ENCODE results near the gene SEMA6C.
"Not testable (repeated sequence)": the region's sequence is repeated elsewhere in the genome, so short reads cannot be mapped to it uniquely, and the experiment has no call there.

SEMA6C gene

GRCh38 chr1:151128800-151129199 is 17.6 kb downstream of the SEMA6C start:
- DNase-seq: no peak

- DNase-seq: no peak
Observed at GRCh38 chr1:151124763-151125403, 21.5 kb downstream of the SEMA6C start.

GRCh38 chr1:151113877-151114276 is 32.6 kb downstream of the SEMA6C start:
- no peak for DNase-seq

DNA sequence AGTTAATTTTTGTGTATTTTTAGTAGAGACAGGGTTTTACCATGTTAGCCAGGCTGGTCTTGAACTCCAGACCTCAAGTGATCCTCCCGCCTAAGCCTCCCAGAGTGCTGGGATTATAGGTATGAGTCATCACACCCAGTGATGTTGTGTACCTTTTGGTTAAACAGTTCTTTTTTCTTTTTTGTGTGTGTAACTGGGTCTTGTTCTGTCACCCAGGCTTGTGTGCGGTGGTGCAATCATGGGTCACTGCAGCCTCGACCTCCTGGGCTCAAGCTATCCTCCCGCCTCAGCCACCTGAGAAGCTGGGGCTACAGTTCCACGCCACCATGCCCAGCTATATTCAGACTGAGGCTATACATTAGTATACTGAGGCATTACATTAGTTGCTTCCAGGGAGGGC is 38.1 kb downstream of the SEMA6C start:
- DNase-seq: no peak

DNA sequence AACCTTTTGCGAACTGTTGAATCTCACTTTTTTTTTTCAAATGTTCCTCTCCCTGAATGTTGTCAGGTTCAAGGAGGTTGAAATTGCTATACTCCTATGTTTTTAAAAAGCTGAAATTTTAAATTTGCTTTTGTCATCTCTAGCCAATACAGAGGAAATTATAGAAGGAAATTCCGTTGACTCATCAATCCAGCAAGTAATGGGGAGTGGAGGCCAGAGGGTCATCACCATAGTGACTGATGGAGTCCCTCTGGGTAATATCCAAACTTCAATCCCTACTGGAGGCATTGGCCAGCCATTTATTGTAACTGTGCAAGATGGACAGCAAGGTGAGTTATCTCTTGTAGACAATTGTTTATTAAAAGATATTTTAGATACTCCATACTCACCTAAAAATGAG is 39.5 kb downstream of the SEMA6C start:
- no peak for DNase-seq

DNA sequence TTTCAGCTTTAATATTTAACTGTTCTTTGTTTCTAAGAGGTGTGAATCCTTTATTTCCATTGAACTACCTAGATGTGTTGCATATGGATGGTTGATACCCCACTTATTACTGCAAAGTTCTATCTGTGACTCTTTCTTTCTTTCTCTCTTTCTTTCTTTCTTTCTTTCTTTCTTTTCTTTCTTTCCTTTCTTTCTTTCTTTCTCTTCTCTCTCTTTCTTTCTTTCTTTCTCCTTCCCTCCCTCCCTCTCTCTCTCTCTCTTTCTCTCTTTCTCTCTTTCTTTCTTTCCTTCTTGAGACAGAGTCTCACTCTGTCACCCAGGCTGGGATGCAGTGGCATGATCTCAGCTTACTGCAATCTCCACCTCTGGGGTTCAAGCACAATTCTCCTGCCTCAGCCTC is 41.8 kb downstream of the SEMA6C start:
- no peak for DNase-seq

DNA sequence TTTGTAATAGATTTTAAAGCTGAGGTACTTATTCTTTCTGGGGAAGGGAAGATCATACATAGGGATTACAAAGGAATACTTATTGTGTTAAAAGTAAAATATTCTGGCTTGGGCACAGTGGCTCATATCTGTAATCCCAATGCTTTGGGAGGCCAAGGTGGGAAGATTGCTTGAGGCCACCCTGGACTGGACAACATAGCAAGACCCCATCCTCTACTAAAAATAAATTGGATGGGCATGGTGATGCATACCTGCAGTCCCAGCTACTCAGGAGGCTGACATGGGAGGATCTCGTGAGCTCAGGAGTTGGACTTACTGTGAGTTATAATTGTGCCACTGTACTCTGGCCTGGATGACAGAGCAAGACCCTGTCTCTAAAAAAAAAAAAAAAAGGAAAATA is 48.3 kb downstream of the SEMA6C start:
- DNase-seq: no peak

- DNase-seq: not testable (repeated sequence)
Observed at GRCh38 chr1:151097426-151097825, 49.0 kb downstream of the SEMA6C start.

DNA sequence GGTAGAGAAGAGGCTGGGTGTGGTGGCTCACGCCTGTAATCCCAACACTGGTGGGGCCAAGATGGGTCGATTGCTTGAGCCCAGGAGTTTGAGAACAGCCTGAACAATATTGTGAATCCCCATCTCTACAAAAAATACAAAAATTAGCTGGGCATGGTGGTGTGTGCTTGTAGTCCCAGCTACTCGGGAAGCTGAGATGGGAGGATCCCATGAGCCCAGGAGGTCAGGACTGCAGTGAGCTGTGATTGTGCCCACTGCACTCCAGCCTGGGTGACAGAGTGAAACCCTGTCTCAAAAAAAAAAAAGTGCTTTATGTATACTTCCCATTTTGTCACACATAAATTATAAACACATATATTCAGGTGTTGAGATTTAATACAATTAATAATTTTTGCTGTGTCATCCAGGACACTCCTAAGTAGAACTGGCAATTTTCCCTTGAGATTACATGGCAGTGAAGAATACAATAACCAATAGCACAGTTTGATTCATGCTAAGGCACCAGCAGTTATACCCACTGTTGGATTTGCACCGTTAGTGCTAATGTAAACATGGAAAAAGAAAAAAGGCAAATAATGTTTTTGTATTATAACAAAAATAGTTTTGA is 60.4 kb downstream of the SEMA6C start:
- no peak for DNase-seq

Measured in activated naive CD4-positive, alpha-beta T cell treated with Interleukin-2 at 50 U/mL for 16 hours (primary cell).